Activated naive CD4-positive, alpha-beta T cell treated with anti-CD3 and anti-CD28 coated beads for 36 hours (primary cell): ENCODE measurements around the gene CD84. TPM values are rescaled to one million over a fixed set of nuclear protein-coding genes. Genes with fewer than 3 reads are reported as not detected.
"Not testable (repeated sequence)": the region's sequence is repeated elsewhere in the genome, so short reads cannot be mapped to it uniquely, and the experiment has no call there.

Experiments used
- CTCF ChIA-PET: fragments of 350-600 bp; sonication (Branson Sonifier 250); formaldehyde crosslinking; loops from one replicate; lab custom pipeline; 2021; ENCODE audit warnings: antibody characterized with exemption; lab: Charles Lee
- DNase-seq: peaks from one replicate; pipeline ENCODE4 v3.0.0-alpha.2; 2020
- H3K27ac Mint-ChIP-seq: one replicate; pipeline ENCODE4 v1.8.0; 2021; ENCODE audit warnings: mild to moderate bottlenecking, mixed read lengths
- H3K27me3 Mint-ChIP-seq: one replicate; pipeline ENCODE4 v1.8.0; 2021; ENCODE audit warnings: low read depth, mixed read lengths
- H3K36me3 Mint-ChIP-seq: one replicate; pipeline ENCODE4 v1.8.0; 2021; ENCODE audit warnings: low read depth, mixed read lengths
- H3K4me1 Mint-ChIP-seq: one replicate; pipeline ENCODE4 v1.8.0; 2021; ENCODE audit warnings: low read depth, mixed read lengths
- H3K4me3 Mint-ChIP-seq: one replicate; pipeline ENCODE4 v1.8.0; 2021; ENCODE audit warnings: mild to moderate bottlenecking, moderate library complexity, mixed read lengths
- H3K9me3 Mint-ChIP-seq: one replicate; pipeline ENCODE4 v1.8.0; 2021; ENCODE audit warnings: mixed read lengths
- intact Hi-C: fragments of 100-400 bp; cut with micrococcal nuclease; formaldehyde crosslinking; loops from one replicate; pipeline ENCODE4 v1.15.1; 2023
- total RNA-seq, 2 experiments: library from RNA; stranded (reverse); gene quantifications; one replicate each; pipeline ENCODE4 v1.2.3, GENCODE V29; 2021

The CD84 gene
- total RNA-seq, 2 experiments from 2014 or later, result 8.6 to 9.2 TPM

- intact Hi-C loops, result loop anchor here (10.0 kb wide), 1 partner anchor 646 kb away; the partner anchor contains the start of gene TAGLN2
- no peak for DNase-seq
- H3K36me3 Mint-ChIP-seq, result peaks cover 5% of the 10 kb centered on the region
Measured at GRCh38 chr1:160570840-160571239, 8.5 kb downstream of the CD84 start.

GRCh38 chr1:160569806-160570205 lies 9.5 kb downstream of the CD84 start:
- DNase-seq, result no peak
- CTCF ChIA-PET, result interaction anchor here (1.4 kb wide), 1 partner anchor 37 kb away, joined by 5 read pairs; no protein-coding TSS in a partner anchor
- Mint-ChIP-seq H3K27ac (peak overlapping the region; percentile 84), H3K4me3 (no peak overlapping the region), H3K9me3 (no peaks in the 10 kb centered on the region), H3K4me1 (peaks cover 89% of the 10 kb centered on the region), H3K36me3 (peaks cover 5% of the 10 kb centered on the region), H3K27me3 (no peaks in the 10 kb centered on the region)
- intact Hi-C loops, result loop anchor here (2.0 to 10.0 kb wide), 2 partner anchors 141 to 645 kb away; partner anchors contain the start of gene TAGLN2

More at GRCh38 chr1:160570840-160571239, 8.5 kb downstream of the CD84 start:
- Mint-ChIP-seq H3K4me3 (no peak overlapping the region), H3K4me1 (peaks cover 90% of the 10 kb centered on the region), H3K27ac (peak overlapping the region; percentile 57), H3K27me3 (no peaks in the 10 kb centered on the region), H3K9me3 (no peaks in the 10 kb centered on the region)
- CTCF ChIA-PET, result interaction anchor here (1.2 to 1.4 kb wide), 2 partner anchors 26 to 36 kb away, joined by 3 to 5 read pairs; no protein-coding TSS in a partner anchor

GRCh38 chr1:160567858-160568682 lies 11.2 kb downstream of the CD84 start:
- Mint-ChIP-seq H3K9me3 (peaks cover 4% of the 10 kb centered on the region), H3K36me3 (peaks cover 10% of the 10 kb centered on the region), H3K4me1 (peaks cover 84% of the 10 kb centered on the region), H3K27ac (peak overlapping the region; percentile 95), H3K4me3 (peak overlapping the region; percentile 62), H3K27me3 (no peaks in the 10 kb centered on the region)
- peak; percentile 77 for DNase-seq
- intact Hi-C loops, result loop anchor here (1.0 to 2.0 kb wide), 3 partner anchors 8 to 139 kb away; no protein-coding TSS in a partner anchor
- CTCF ChIA-PET, result interaction anchor here (0.6 to 1.2 kb wide), 3 partner anchors 33 to 113 kb away, joined by 3 to 4 read pairs (median 3); no protein-coding TSS in a partner anchor

GRCh38 chr1:160567341-160567740 lies 12.0 kb downstream of the CD84 start:
- DNase-seq, result no peak
- peaks cover 11% of the 10 kb centered on the region for H3K9me3 Mint-ChIP-seq
- H3K27ac Mint-ChIP-seq, result peak overlapping the region; percentile 95
- H3K4me3 Mint-ChIP-seq, result no peak overlapping the region
- CTCF ChIA-PET, result interaction anchor here (0.7 to 1.1 kb wide), 3 partner anchors 12 to 39 kb away, joined by 3 to 4 read pairs (median 3); no protein-coding TSS in a partner anchor
- H3K36me3 Mint-ChIP-seq, result peaks cover 17% of the 10 kb centered on the region
- H3K27me3 Mint-ChIP-seq, result no peaks in the 10 kb centered on the region
- H3K4me1 Mint-ChIP-seq, result peaks cover 81% of the 10 kb centered on the region
- intact Hi-C loops, result no loop called here

- Mint-ChIP-seq H3K36me3 (peaks cover 15% of the 10 kb centered on the region), H3K27me3 (no peaks in the 10 kb centered on the region), H3K4me1 (peaks cover 81% of the 10 kb centered on the region), H3K4me3 (no peak overlapping the region), H3K27ac (no peak overlapping the region), H3K9me3 (peaks cover 13% of the 10 kb centered on the region)
- intact Hi-C loops, result no loop called here
- CTCF ChIA-PET, result interaction anchor here (0.6 to 1.9 kb wide), 3 partner anchors 25 to 641 kb away, joined by 3 to 5 read pairs (median 4); no protein-coding TSS in a partner anchor
- no peak for DNase-seq
Measured at GRCh38 chr1:160565564-160565963, 13.7 kb downstream of the CD84 start.

GRCh38 chr1:160563230-160563629 lies 16.1 kb downstream of the CD84 start:
- Mint-ChIP-seq H3K9me3 (peaks cover 15% of the 10 kb centered on the region), H3K36me3 (peaks cover 22% of the 10 kb centered on the region), H3K4me1 (peaks cover 86% of the 10 kb centered on the region)
- H3K27me3 Mint-ChIP-seq, H3K4me3 Mint-ChIP-seq, DNase-seq, intact Hi-C loops, H3K27ac Mint-ChIP-seq: not testable (repeated sequence)
- CTCF ChIA-PET, result interaction anchor here (0.9 kb wide), 1 partner anchor 135 kb away, joined by 3 read pairs; no protein-coding TSS in a partner anchor

- intact Hi-C loops, CTCF ChIA-PET, H3K27me3 Mint-ChIP-seq, DNase-seq, H3K27ac Mint-ChIP-seq, H3K4me3 Mint-ChIP-seq: not testable (repeated sequence)
- H3K9me3 Mint-ChIP-seq, result peaks cover 15% of the 10 kb centered on the region
- H3K4me1 Mint-ChIP-seq, result peaks cover 84% of the 10 kb centered on the region
- peaks cover 23% of the 10 kb centered on the region for H3K36me3 Mint-ChIP-seq
Measured at GRCh38 chr1:160562745-160563144, 16.6 kb downstream of the CD84 start.

GRCh38 chr1:160560806-160561205 lies 18.5 kb downstream of the CD84 start:
- CTCF ChIA-PET, result interaction anchor here (0.6 to 6.9 kb wide), 8 partner anchors 15 to 95 kb away, joined by 3 to 39 read pairs (median 4); partner anchors contain the start of gene CD84
- H3K4me3 Mint-ChIP-seq, result peak overlapping the region; percentile 57
- intact Hi-C loops, result loop anchor here (1.0 kb wide), 1 partner anchor 7 kb away; no protein-coding TSS in a partner anchor

GRCh38 chr1:160560045-160560705 lies 19.1 kb downstream of the CD84 start:
- no peak for DNase-seq
- CTCF ChIA-PET, result interaction anchor here (0.6 to 6.9 kb wide), 7 partner anchors 10 to 95 kb away, joined by 3 to 39 read pairs (median 4); no protein-coding TSS in a partner anchor
- H3K27ac Mint-ChIP-seq, result peak overlapping the region; percentile 86
- peaks cover 58% of the 10 kb centered on the region for H3K4me1 Mint-ChIP-seq
- no peaks in the 10 kb centered on the region for H3K27me3 Mint-ChIP-seq
- intact Hi-C loops, result loop anchor here (1.0 kb wide), 1 partner anchor 8 kb away; no protein-coding TSS in a partner anchor
- peak overlapping the region; percentile 57 for H3K4me3 Mint-ChIP-seq
- peaks cover 23% of the 10 kb centered on the region for H3K36me3 Mint-ChIP-seq
- peaks cover 15% of the 10 kb centered on the region for H3K9me3 Mint-ChIP-seq

More at GRCh38 chr1:160560806-160561205, 18.5 kb downstream of the CD84 start:
- H3K4me1 Mint-ChIP-seq, result peaks cover 65% of the 10 kb centered on the region
- H3K27me3 Mint-ChIP-seq, result no peaks in the 10 kb centered on the region
- H3K36me3 Mint-ChIP-seq, result peaks cover 23% of the 10 kb centered on the region
- peaks cover 15% of the 10 kb centered on the region for H3K9me3 Mint-ChIP-seq
- peak overlapping the region; percentile 86 for H3K27ac Mint-ChIP-seq
- no peak for DNase-seq

- peaks cover 15% of the 10 kb centered on the region for H3K9me3 Mint-ChIP-seq
- peaks cover 23% of the 10 kb centered on the region for H3K36me3 Mint-ChIP-seq
- H3K4me3 Mint-ChIP-seq, result peak overlapping the region; percentile 65
- H3K27me3 Mint-ChIP-seq, DNase-seq, intact Hi-C loops: not testable (repeated sequence)
- H3K4me1 Mint-ChIP-seq, result peaks cover 52% of the 10 kb centered on the region
- CTCF ChIA-PET, result interaction anchor here (1.9 to 6.9 kb wide), 3 partner anchors 10 to 48 kb away, joined by 6 to 39 read pairs (median 37); no protein-coding TSS in a partner anchor
- peak overlapping the region; percentile 74 for H3K27ac Mint-ChIP-seq
Measured at GRCh38 chr1:160559437-160559836, 19.9 kb downstream of the CD84 start.

GRCh38 chr1:160558660-160559380 lies 20.5 kb downstream of the CD84 start:
- no peaks in the 10 kb centered on the region for H3K27me3 Mint-ChIP-seq
- intact Hi-C loops, result no loop called here
- no peak for DNase-seq
- H3K4me3 Mint-ChIP-seq, result peak overlapping the region; percentile 11
- peaks cover 48% of the 10 kb centered on the region for H3K4me1 Mint-ChIP-seq
- CTCF ChIA-PET, result interaction anchor here (1.9 to 6.9 kb wide), 3 partner anchors 9 to 48 kb away, joined by 6 to 39 read pairs (median 37); no protein-coding TSS in a partner anchor
- H3K27ac Mint-ChIP-seq, result peak overlapping the region; percentile 20
- peaks cover 15% of the 10 kb centered on the region for H3K9me3 Mint-ChIP-seq
- H3K36me3 Mint-ChIP-seq, result peaks cover 23% of the 10 kb centered on the region
